HepG2 (cell line): ENCODE measurements around the gene CEBPE.

Experiments used
- EP300 ChIP-seq, 3 experiments: sonication (generic) in 1 of 3; formaldehyde crosslinking in 1 of 3; IDR thresholded peaks; 2 replicates each; pipeline versions ENCODE4 v1.5.1 to v1.6.1; 2011 to 2020; ENCODE audit warnings: low read depth in 2 of 3, low read length in 2 of 3, borderline replicate concordance in 1 of 3, improper control_type of control experiment in 1 of 3, mild to moderate bottlenecking in 1 of 3, missing genetic modification reagents in 1 of 3, moderate library complexity in 1 of 3
- NPAS2 ChIP-seq: sonication (generic); formaldehyde crosslinking; IDR thresholded peaks from 2 replicates; pipeline ENCODE4 v1.8.0; 2022; ENCODE audit warnings: mild to moderate bottlenecking, missing genetic modification reagents, borderline replicate concordance
- NR2C2 ChIP-seq: sonication (generic); formaldehyde crosslinking; IDR thresholded peaks from 2 replicates; pipeline ENCODE4 v1.4.0; 2020; ENCODE audit warnings: missing genetic modification reagents, mild to moderate bottlenecking, moderate library complexity, borderline replicate concordance
- NR2F2 ChIP-seq: IDR thresholded peaks from 2 replicates; pipeline ENCODE4 v1.6.1; 2012; ENCODE audit warnings: low read depth, inconsistent platforms, borderline replicate concordance
- NR3C1 ChIP-seq: sonication (generic); formaldehyde crosslinking; IDR thresholded peaks from 2 replicates; pipeline ENCODE4 v1.4.0; 2020; ENCODE audit warnings: missing genetic modification reagents
- SNAPC5 ChIP-seq: sonication (generic); formaldehyde crosslinking; IDR thresholded peaks from 2 replicates; pipeline ENCODE4 v1.8.1; 2023; ENCODE audit warnings: mild to moderate bottlenecking, missing genetic modification reagents, borderline replicate concordance
- TF ChIP-seq, protein P1 (sequence below): sonication (generic); formaldehyde crosslinking; IDR thresholded peaks from 2 replicates; pipeline ENCODE4 v1.4.0; 2020; ENCODE audit warnings: missing genetic modification reagents
- TF ChIP-seq, protein P2 (sequence below): sonication (generic); formaldehyde crosslinking; IDR thresholded peaks from 2 replicates; pipeline ENCODE4 v1.5.0; 2020; ENCODE audit warnings: mild to moderate bottlenecking, missing genetic modification reagents, moderate library complexity

- TF ChIP-seq EP300 (IDR thresholded peaks at IDR 0.05; ENCODE audit: low read depth in 2 of 2, low read length in 2 of 2) (no peak), EP300 (CRISPR knock-in tag; IDR thresholded peaks at IDR 0.05; ENCODE audit: borderline replicate concordance) (no peak), NR2C2 (CRISPR knock-in tag) (no peak), NPAS2 (CRISPR knock-in tag) (no peak), NR2F2 (no peak), NR3C1 (CRISPR knock-in tag) (no peak), SNAPC5 (CRISPR knock-in tag) (no peak)
- TF ChIP-seq, protein P1, sequence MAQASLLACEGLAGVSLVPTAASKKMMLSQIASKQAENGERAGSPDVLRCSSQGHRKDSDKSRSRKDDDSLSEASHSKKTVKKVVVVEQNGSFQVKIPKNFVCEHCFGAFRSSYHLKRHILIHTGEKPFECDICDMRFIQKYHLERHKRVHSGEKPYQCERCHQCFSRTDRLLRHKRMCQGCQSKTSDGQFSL (CRISPR knock-in tag), result no peak
- TF ChIP-seq, protein P2, sequence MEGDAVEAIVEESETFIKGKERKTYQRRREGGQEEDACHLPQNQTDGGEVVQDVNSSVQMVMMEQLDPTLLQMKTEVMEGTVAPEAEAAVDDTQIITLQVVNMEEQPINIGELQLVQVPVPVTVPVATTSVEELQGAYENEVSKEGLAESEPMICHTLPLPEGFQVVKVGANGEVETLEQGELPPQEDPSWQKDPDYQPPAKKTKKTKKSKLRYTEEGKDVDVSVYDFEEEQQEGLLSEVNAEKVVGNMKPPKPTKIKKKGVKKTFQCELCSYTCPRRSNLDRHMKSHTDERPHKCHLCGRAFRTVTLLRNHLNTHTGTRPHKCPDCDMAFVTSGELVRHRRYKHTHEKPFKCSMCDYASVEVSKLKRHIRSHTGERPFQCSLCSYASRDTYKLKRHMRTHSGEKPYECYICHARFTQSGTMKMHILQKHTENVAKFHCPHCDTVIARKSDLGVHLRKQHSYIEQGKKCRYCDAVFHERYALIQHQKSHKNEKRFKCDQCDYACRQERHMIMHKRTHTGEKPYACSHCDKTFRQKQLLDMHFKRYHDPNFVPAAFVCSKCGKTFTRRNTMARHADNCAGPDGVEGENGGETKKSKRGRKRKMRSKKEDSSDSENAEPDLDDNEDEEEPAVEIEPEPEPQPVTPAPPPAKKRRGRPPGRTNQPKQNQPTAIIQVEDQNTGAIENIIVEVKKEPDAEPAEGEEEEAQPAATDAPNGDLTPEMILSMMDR, result no peak
Measured at GRCh38 chr14:23168246-23168645, 49.2 kb upstream of the CEBPE start.
